ENCODE data around the gene GAGE10. TPM values are rescaled to one million over a fixed set of nuclear protein-coding genes. Genes with fewer than 3 reads are reported as not detected.

Gene GAGE10
- total and polyA plus RNA-seq, 2 of the 4 experiments (the other 2 are of a cell fraction), result not detected

DNA sequence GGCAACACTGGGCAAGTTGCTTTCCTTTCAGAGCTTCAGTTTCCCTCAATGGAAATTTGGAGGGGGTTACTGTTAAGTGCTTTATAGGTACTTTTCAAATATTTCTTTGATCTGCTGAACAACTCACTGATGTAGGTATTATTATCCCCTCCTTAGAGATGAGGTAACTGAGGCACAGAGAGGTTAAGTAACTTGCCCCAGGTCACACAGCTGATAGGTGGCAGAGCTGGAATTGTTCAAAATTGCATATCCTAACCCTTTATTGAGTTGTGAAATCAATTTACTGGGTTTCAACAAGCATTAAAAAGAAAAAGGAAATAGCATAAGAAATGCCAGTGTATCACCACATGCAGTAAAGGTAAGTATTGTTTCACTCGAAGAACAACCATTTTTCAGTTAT, 27.2 kb upstream of the GAGE10 start:
- Histone ChIP-seq H2AFZ (replicated peaks; ENCODE audit: low read length, poor library complexity) (no peak overlapping the region), H3K9me1 (ENCODE audit: insufficient read depth, low read length) (0 out of 2 replicates have a peak, but pooled peaks cover 7% of the 10 kb centered on the region), H2AK5ac (ENCODE audit: low read depth, low read length) (no peak overlapping the region), H3K27ac (ENCODE audit: insufficient read depth, low read length) (no peak overlapping the region), H2BK15ac (ENCODE audit: low read depth, low read length) (no peak overlapping the region), H4K5ac (ENCODE audit: low read depth, low read length) (no peak overlapping the region), H3K23ac (ENCODE audit: low read depth, low read length) (no peak overlapping the region), H3K18ac (ENCODE audit: low read depth, low read length) (no peak overlapping the region), H3K36me3 (ENCODE audit: control insufficient read depth, insufficient read depth, low read length) (no peaks in the 10 kb centered on the region), H3K9ac (ENCODE audit: low read depth, low read length) (no peak overlapping the region), H2BK5ac (ENCODE audit: low read depth, low read length, poor library complexity, severe bottlenecking) (no peak overlapping the region), H4K20me1 (ENCODE audit: insufficient read depth, low read length) (peaks cover 8% of the 10 kb centered on the region; the same call in 1 of the 2 replicates), H2BK120ac (ENCODE audit: low read depth, low read length) (no peak overlapping the region), H3K14ac (replicated peaks; ENCODE audit: low read depth, low read length) (no peak overlapping the region), H3K4ac (ENCODE audit: low read depth, low read length) (no peak overlapping the region), H2AK9ac (replicated peaks; ENCODE audit: low read depth, low read length, poor library complexity) (no peak overlapping the region), H4K8ac (ENCODE audit: low read depth in 2 of 2, low read length in 2 of 2) (no peak overlapping the region), H3K79me1 (ENCODE audit: low read depth in 1 of 2, low read length in 2 of 2) (peaks cover 22 to 27% of the 10 kb centered on the region in 2 experiments), H4K91ac (ENCODE audit: insufficient read depth, low read depth, low read length) (no peak overlapping the region), H3K56ac (ENCODE audit: extremely low read depth, insufficient read depth, low read length) (no peak overlapping the region), H3K4me3 (ENCODE audit: insufficient read depth, low read depth, low read length) (no peak overlapping the region), H2BK20ac (ENCODE audit: low read depth, low read length) (no peak overlapping the region), H3K27me3 (ENCODE audit: control insufficient read depth, insufficient read depth, low read length) (no peaks in the 10 kb centered on the region), H3K4me1 (ENCODE audit: control insufficient read depth, insufficient read depth, low read length) (no peaks in the 10 kb centered on the region), H3K9me3 (ENCODE audit: control insufficient read depth, insufficient read depth, low read length) (no peaks in the 10 kb centered on the region), H3K4me2 (ENCODE audit: low read depth, low read length) (no peak overlapping the region)
- dilution Hi-C loops (cut with HindIII; ENCODE audit: low sequenced_read_pairs, unreplicated experiment), result no loop called here
- no CpG with 5 or more reads among the region's 1 CpG for WGBS, 2 experiments (ENCODE audit: extremely low coverage in 2 of 2, insufficient read length in 1 of 2)
- in situ Hi-C loops (cut with MboI; ENCODE audit: low sequenced_read_pairs), result no loop called here
- no TSS peak for BruUV-seq (replicated peaks)
- POLR2A ChIA-PET (ENCODE audit: unreplicated experiment), result no interaction called here
- TF ChIP-seq, protein P1, sequence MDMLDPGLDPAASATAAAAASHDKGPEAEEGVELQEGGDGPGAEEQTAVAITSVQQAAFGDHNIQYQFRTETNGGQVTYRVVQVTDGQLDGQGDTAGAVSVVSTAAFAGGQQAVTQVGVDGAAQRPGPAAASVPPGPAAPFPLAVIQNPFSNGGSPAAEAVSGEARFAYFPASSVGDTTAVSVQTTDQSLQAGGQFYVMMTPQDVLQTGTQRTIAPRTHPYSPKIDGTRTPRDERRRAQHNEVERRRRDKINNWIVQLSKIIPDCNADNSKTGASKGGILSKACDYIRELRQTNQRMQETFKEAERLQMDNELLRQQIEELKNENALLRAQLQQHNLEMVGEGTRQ (IDR thresholded peaks at IDR 0.05; ENCODE audit: low read depth, low read length), result no peak
- no peak for TF ChIP-seq NFE2L2 (IDR thresholded peaks at IDR 0.05; ENCODE audit: low read depth, low read length)
- no peak for TF ChIP-seq SMC3 (IDR thresholded peaks at IDR 0.05; ENCODE audit: low read depth, low read length)
- no peak for TF ChIP-seq MXI1 (IDR thresholded peaks at IDR 0.05; ENCODE audit: borderline replicate concordance, low read depth, low read length)
- no peak for TF ChIP-seq BHLHE40 (IDR thresholded peaks at IDR 0.05; ENCODE audit: low read depth, low read length)
- no peak for TF ChIP-seq MAFK (IDR thresholded peaks at IDR 0.05; ENCODE audit: low read depth, low read length)
- no peak for TF ChIP-seq POLR2A (IDR thresholded peaks at IDR 0.05; ENCODE audit: low read depth, low read length)
- no peak for TF ChIP-seq CHD1 (IDR thresholded peaks at IDR 0.05; ENCODE audit: low read depth, low read length)
- TF ChIP-seq MAZ (IDR thresholded peaks at IDR 0.05; ENCODE audit: borderline replicate concordance, low read depth, low read length), result no peak
- no peak for TF ChIP-seq CEBPB (IDR thresholded peaks at IDR 0.05; ENCODE audit: low read depth, low read length)
- TF ChIP-seq FOS (IDR thresholded peaks at IDR 0.05; ENCODE audit: low read depth, low read length), result no peak
- TF ChIP-seq, protein P2, sequence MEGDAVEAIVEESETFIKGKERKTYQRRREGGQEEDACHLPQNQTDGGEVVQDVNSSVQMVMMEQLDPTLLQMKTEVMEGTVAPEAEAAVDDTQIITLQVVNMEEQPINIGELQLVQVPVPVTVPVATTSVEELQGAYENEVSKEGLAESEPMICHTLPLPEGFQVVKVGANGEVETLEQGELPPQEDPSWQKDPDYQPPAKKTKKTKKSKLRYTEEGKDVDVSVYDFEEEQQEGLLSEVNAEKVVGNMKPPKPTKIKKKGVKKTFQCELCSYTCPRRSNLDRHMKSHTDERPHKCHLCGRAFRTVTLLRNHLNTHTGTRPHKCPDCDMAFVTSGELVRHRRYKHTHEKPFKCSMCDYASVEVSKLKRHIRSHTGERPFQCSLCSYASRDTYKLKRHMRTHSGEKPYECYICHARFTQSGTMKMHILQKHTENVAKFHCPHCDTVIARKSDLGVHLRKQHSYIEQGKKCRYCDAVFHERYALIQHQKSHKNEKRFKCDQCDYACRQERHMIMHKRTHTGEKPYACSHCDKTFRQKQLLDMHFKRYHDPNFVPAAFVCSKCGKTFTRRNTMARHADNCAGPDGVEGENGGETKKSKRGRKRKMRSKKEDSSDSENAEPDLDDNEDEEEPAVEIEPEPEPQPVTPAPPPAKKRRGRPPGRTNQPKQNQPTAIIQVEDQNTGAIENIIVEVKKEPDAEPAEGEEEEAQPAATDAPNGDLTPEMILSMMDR (conservative IDR thresholded peaks at IDR 0.05; ENCODE audit: low read depth, low read length), result no peak
- TF ChIP-seq, protein P3, sequence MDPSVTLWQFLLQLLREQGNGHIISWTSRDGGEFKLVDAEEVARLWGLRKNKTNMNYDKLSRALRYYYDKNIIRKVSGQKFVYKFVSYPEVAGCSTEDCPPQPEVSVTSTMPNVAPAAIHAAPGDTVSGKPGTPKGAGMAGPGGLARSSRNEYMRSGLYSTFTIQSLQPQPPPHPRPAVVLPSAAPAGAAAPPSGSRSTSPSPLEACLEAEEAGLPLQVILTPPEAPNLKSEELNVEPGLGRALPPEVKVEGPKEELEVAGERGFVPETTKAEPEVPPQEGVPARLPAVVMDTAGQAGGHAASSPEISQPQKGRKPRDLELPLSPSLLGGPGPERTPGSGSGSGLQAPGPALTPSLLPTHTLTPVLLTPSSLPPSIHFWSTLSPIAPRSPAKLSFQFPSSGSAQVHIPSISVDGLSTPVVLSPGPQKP (IDR thresholded peaks at IDR 0.05; ENCODE audit: borderline replicate concordance, low read depth, low read length), result no peak
- TF ChIP-seq RFX5 (IDR thresholded peaks at IDR 0.05; ENCODE audit: low read depth, low read length), result no peak
- no peak for TF ChIP-seq RAD21 (IDR thresholded peaks at IDR 0.05; ENCODE audit: low read length)
- TF ChIP-seq RCOR1 (IDR thresholded peaks at IDR 0.05; ENCODE audit: insufficient replicate concordance, low read length), result no peak
- intact Hi-C loops (cut with micrococcal nuclease), result no loop called here
- no peak for ATAC-seq (ENCODE audit: low read depth)
- DNase-seq, result no peak
- CTCF ChIA-PET, result no interaction called here

All from IMR-90 (cell line).